Memory B cell (primary cell): ENCODE data around the gene FARP1.

ENCODE experiments used
- ATAC-seq: fragments of 150-1000 bp; cut with Tn5 transposase; 2 replicates; pipeline ENCODE4 v1.10.0; 2021; ENCODE audit warnings: low read depth, mild to moderate bottlenecking, moderate library complexity
- DNase-seq, 2 donors: peaks; one replicate each; pipeline ENCODE4 v3.0.0; 2022; ENCODE audit warnings: low spot score in 2 of 2
- H3K27ac Mint-ChIP-seq: one replicate; pipeline ENCODE4 v1.8.0; 2022; ENCODE audit warnings: mild to moderate bottlenecking, moderate library complexity, mixed read lengths
- H3K27me3 Mint-ChIP-seq: one replicate; pipeline ENCODE4 v1.8.0; 2022; ENCODE audit warnings: mixed read lengths
- H3K36me3 Mint-ChIP-seq: one replicate; pipeline ENCODE4 v1.8.0; 2022; ENCODE audit warnings: mild to moderate bottlenecking, mixed read lengths
- H3K4me1 Mint-ChIP-seq: one replicate; pipeline ENCODE4 v1.8.0; 2022; ENCODE audit warnings: mixed read lengths
- H3K4me3 Mint-ChIP-seq: one replicate; pipeline ENCODE4 v1.8.0; 2022; ENCODE audit warnings: mild to moderate bottlenecking, moderate library complexity, mixed read lengths
- H3K9me3 Mint-ChIP-seq: one replicate; pipeline ENCODE4 v1.8.0; 2022; ENCODE audit warnings: mixed read lengths

FARP1 gene

DNA sequence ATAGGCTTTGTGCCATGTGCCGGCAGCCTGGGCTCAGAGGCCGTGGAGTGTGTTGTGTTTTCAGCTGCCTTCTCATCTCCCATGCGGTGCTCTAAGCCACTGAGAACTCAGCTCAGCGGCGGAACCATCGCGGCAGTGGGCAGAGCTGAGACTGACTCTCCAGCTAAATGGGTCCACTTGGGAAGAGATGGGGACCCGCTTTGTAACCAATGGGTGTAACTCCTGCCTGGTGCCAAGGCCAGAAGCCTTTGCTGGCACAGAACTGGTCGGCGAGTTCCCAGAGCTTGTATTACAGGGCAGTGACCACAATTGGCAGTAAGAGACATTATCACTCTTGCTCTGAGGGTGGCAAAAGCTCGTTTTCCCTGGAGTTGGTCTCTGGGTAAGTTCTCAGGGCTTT lies 251.0 kb downstream of the FARP1 start:
- H3K9me3 Mint-ChIP-seq: no peaks in the 10 kb centered on the region
- H3K36me3 Mint-ChIP-seq: no peaks in the 10 kb centered on the region
- DNase-seq (no peak), ATAC-seq (no peak)
- no peak overlapping the region for H3K4me3 Mint-ChIP-seq
- H3K27me3 Mint-ChIP-seq: peaks cover 8% of the 10 kb centered on the region
- H3K4me1 Mint-ChIP-seq: no peaks in the 10 kb centered on the region
- no peak overlapping the region for H3K27ac Mint-ChIP-seq

DNA sequence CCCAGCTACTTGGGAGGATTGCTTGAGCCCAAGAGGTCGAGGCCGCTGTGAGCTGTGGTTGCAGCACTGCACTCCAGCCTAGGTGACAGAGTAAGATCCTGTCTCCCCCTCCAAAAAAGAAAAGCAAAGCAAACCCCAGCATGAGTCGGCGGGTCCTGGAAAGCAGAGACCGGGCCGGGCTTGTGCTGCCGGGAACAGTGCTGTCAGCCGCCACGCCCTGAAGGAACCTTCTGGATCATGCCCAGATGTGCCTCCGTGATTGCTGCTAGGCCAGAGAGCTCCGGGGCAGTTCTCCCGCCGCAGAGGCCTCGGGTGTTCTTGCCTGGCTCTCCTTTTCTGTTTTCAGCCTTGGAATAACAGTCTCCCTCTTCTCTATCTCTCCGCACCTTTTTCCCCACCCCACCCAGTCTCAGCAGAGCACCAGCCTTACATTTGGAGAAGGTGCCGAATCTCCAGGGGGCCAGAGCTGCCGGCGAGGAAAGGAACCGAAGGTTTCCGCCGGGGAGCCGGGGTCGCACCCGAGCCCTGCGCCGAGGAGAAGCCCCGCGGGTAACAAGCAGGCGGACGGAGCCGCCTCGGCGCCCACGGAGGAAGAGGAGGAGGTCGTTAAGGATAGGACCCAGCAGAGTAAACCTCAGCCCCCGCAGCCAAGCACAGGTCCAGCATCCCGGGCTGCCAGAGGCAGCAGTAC lies 252.1 kb downstream of the FARP1 start:
- H3K27me3 Mint-ChIP-seq: peaks cover 9% of the 10 kb centered on the region
- no peaks in the 10 kb centered on the region for H3K4me1 Mint-ChIP-seq
- H3K4me3 Mint-ChIP-seq: no peak overlapping the region
- DNase-seq (no peak), ATAC-seq (no peak)
- H3K27ac Mint-ChIP-seq: no peak overlapping the region
- no peaks in the 10 kb centered on the region for H3K36me3 Mint-ChIP-seq
- no peaks in the 10 kb centered on the region for H3K9me3 Mint-ChIP-seq

DNA sequence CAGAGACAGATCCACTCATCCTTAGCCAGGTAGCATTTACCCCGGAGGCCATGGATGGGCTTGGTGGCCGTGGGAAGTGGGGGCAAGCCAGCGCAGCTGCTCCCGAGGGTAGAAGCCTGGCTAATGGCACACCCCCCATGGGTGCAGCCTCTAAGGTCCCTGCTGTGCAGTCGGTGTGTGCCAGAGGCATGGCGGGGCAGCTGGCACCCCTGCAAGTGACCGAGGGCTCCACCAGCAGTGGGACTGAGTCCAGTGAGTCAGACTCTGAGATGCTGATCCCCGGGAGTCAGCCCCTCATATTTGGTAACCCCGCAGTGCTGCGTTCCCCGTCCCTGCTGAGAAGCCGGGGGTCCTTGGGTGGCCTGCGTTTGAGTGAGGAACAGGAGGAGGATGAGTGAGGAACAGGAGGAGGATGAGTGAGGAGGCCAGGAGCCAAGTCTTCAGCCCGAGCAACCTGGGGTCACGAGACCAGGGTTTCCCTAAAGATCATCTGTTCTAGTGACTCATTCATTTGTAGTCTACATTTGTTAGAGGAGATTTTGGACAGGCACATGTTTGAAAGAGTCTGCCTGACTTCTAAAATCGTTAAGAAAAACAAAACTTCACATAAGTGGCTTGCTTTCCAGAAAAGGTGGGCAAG lies 253.3 kb downstream of the FARP1 start:
- Mint-ChIP-seq H3K27ac (no peak overlapping the region), H3K27me3 (peaks cover 6% of the 10 kb centered on the region), H3K4me1 (no peaks in the 10 kb centered on the region), H3K4me3 (no peak overlapping the region), H3K36me3 (no peaks in the 10 kb centered on the region), H3K9me3 (no peaks in the 10 kb centered on the region)
- ATAC-seq (no peak), DNase-seq (no peak)

DNA sequence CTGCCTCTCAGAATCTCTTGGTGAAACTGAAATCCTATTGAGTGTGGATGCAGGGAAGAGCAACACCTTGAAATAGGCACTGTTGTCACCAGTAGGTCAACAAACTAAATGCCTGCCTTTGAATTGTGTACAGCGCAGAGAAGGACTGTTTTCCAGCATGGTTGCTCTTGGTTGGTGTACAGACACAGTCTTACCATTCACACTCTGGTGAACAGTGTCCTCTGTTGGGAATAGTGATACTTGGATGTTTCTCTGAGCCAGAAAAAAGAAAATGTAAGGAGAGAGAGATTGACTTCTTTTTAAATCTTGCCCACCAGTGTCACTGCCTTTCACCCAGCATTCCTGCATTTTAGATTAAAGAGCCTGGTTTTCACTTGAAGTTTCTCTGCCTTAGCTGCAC lies 254.3 kb downstream of the FARP1 start:
- H3K36me3 Mint-ChIP-seq: no peaks in the 10 kb centered on the region
- no peak overlapping the region for H3K4me3 Mint-ChIP-seq
- no peak overlapping the region for H3K27ac Mint-ChIP-seq
- H3K27me3 Mint-ChIP-seq: peaks cover 6% of the 10 kb centered on the region
- ATAC-seq (no peak), DNase-seq (no peak)
- H3K9me3 Mint-ChIP-seq: no peaks in the 10 kb centered on the region
- H3K4me1 Mint-ChIP-seq: no peaks in the 10 kb centered on the region

DNA sequence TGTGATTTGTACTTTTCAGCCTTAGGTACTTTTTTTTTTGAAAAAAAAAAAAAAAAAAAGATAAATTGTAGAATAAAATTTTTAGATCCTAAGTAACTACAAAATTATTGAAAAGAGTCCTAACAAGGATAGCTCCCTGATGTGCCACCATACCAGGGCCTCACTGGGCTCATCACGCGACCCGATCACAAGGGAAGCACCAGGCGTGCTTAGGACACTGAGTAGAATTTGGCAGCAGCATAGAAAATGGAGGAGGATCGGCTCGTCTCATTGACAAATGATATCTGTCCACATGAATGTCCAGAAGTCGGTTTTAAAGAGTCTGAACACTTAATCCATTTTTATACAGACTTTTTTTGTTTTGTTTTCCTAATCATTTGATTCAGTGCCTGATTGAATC lies 255.0 kb downstream of the FARP1 start:
- no peak for DNase-seq
- no peak overlapping the region for H3K27ac Mint-ChIP-seq
- H3K9me3 Mint-ChIP-seq: no peaks in the 10 kb centered on the region
- H3K36me3 Mint-ChIP-seq: no peaks in the 10 kb centered on the region
- ATAC-seq: no peak
- H3K27me3 Mint-ChIP-seq: peaks cover 6% of the 10 kb centered on the region
- no peaks in the 10 kb centered on the region for H3K4me1 Mint-ChIP-seq
- no peak overlapping the region for H3K4me3 Mint-ChIP-seq

DNA sequence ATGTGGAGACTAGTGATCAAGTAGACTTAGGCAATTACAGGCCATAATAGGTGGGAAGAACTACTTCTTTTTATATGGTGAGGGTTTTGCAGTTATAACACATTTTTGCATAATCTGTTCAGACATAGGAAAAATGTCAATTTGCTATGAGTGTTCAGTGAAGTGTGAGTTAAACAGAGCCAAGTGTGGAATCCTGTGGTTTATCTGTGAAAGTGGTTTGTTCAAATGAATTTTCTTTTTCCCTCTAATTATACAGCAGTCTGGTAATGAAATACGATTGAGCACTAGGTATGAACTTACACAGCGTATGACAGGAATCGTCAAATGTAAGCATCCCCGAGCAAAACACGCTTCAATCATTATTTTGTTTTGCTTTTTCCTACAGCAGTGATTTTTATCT lies 255.7 kb downstream of the FARP1 start:
- DNase-seq: no peak
- no peak for ATAC-seq
- H3K4me3 Mint-ChIP-seq: no peak overlapping the region
- peaks cover 7% of the 10 kb centered on the region for H3K27me3 Mint-ChIP-seq
- no peaks in the 10 kb centered on the region for H3K9me3 Mint-ChIP-seq
- no peaks in the 10 kb centered on the region for H3K36me3 Mint-ChIP-seq
- H3K4me1 Mint-ChIP-seq: no peaks in the 10 kb centered on the region
- no peak overlapping the region for H3K27ac Mint-ChIP-seq

DNA sequence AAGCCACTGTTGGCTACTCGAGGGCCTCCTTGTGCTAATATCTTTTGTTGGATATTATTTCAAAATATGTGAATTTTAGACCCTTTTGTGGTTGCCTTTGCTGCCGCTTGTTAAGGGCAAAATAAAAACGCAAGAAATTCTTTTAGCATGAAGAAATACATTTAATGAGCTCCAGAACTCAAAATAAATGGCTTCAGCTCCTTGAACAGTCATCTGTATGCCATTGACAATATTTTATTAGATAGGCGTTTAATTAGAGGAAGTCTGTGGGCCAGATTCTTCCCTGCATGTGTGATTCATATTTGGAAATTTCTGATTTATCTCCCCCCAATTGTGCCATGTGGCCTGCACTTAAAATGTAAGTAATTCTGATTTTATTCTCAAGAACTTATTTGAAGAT lies 256.9 kb downstream of the FARP1 start:
- Mint-ChIP-seq H3K9me3 (no peaks in the 10 kb centered on the region), H3K4me3 (no peak overlapping the region), H3K4me1 (no peaks in the 10 kb centered on the region), H3K36me3 (no peaks in the 10 kb centered on the region), H3K27ac (no peak overlapping the region), H3K27me3 (peaks cover 7% of the 10 kb centered on the region)
- ATAC-seq (no peak), DNase-seq (no peak)

DNA sequence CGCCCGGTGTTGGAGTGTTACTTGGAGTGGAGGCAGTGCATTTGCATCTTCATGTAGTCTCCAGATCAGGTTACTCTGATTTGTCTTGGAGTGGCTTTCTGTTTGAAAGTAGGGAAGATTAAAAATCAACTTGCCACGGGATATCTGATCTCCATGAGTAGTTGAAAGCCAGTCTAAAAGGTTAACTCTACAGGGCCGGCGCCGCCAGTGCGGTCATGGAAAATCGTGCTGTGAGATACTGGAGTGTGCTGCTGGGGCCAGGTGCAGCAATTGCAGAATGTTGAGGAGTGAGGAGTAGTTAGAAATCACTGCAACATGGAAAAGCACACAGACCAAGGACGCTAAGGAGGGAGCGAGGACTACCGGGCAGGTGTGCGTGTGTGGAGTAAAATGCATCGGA lies 259.0 kb downstream of the FARP1 start:
- H3K36me3 Mint-ChIP-seq: no peaks in the 10 kb centered on the region
- no peak overlapping the region for H3K4me3 Mint-ChIP-seq
- H3K27me3 Mint-ChIP-seq: peaks cover 5% of the 10 kb centered on the region
- DNase-seq (no peak), ATAC-seq (no peak)
- H3K9me3 Mint-ChIP-seq: no peaks in the 10 kb centered on the region
- H3K27ac Mint-ChIP-seq: no peak overlapping the region
- no peaks in the 10 kb centered on the region for H3K4me1 Mint-ChIP-seq

DNA sequence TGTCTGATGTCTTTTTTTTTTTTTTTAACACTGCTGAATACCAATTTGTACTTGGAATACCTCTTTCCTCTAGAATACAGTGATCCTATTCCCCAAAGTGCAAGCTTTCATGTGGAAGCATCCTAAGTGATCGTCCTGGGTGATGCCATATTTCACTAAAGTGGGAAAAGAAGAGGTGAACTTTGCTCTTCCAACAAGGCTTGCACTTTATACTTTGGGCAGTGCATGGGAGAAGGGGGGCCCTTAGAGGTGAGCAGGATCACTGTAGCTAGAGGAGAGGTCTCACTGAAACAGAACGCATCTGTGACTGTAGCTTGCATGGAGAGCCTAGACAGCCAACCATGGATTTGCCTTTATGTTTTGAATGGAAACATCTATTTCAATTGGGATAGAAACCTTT lies 260.2 kb downstream of the FARP1 start:
- Mint-ChIP-seq H3K9me3 (no peaks in the 10 kb centered on the region), H3K27me3 (peaks cover 5% of the 10 kb centered on the region), H3K36me3 (no peaks in the 10 kb centered on the region), H3K4me1 (no peaks in the 10 kb centered on the region), H3K4me3 (no peak overlapping the region), H3K27ac (no peak overlapping the region)
- no peak for ATAC-seq
- no peak for DNase-seq

DNA sequence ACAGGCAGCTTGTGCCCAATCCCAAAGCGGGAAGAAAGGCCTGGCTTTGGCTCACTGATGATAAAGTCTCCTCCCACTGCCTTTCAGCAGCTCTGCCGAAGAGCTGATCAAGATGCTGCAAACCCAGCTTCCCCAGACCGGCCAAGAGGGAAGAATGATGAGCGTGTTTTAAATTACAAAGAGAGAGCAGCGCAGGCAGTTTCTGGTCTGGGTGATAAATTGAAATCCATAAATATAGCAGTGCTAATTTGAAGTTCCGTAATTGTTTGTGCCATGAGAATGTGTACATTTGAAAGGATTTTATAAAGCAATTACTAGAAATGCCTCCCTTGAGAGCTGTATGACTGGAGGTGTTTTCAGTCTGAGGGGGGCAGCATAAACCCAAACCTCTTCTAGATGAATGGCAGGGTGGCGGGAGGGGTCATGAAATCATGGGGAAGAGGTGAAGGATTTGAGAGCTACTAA lies 262.2 kb downstream of the FARP1 start:
- no peaks in the 10 kb centered on the region for H3K4me1 Mint-ChIP-seq
- ATAC-seq (no peak), DNase-seq (no peak)
- no peak overlapping the region for H3K4me3 Mint-ChIP-seq
- no peaks in the 10 kb centered on the region for H3K9me3 Mint-ChIP-seq
- H3K36me3 Mint-ChIP-seq: no peaks in the 10 kb centered on the region
- H3K27ac Mint-ChIP-seq: no peak overlapping the region
- peaks cover 10% of the 10 kb centered on the region for H3K27me3 Mint-ChIP-seq

DNA sequence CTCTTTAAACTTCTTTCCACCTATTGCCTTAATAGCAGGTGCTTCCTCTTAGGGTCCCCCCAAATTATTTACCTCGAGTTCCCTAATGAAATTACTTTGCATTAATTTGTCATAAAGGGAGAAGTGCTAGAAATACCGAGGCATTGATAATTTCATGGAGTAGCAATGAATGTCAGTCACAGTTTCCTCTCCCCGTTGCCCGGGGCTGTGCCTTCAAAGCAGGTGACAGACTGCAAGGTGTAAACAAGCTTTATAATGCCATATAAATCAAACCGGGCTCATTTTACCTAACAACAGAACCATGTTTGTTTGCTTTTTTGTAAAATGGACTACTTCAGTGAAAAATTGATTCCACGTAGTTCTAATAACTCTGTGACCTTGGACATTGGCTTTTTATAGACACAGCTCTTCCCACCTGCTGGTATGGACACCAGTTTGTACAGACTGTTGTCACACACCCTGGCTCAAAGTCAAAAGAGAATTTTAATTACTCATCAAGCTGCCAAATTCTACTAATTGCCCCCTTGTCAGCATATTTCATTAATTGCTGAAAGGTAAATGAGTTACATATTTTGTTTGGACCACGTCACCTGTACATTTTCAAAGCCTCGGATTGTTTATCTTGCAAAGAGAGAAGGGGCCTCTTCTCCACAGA lies 262.9 kb downstream of the FARP1 start:
- Mint-ChIP-seq H3K4me1 (no peaks in the 10 kb centered on the region), H3K36me3 (no peaks in the 10 kb centered on the region), H3K27ac (no peak overlapping the region), H3K27me3 (peaks cover 12% of the 10 kb centered on the region), H3K9me3 (no peaks in the 10 kb centered on the region), H3K4me3 (no peak overlapping the region)
- DNase-seq (no peak), ATAC-seq (no peak)

DNA sequence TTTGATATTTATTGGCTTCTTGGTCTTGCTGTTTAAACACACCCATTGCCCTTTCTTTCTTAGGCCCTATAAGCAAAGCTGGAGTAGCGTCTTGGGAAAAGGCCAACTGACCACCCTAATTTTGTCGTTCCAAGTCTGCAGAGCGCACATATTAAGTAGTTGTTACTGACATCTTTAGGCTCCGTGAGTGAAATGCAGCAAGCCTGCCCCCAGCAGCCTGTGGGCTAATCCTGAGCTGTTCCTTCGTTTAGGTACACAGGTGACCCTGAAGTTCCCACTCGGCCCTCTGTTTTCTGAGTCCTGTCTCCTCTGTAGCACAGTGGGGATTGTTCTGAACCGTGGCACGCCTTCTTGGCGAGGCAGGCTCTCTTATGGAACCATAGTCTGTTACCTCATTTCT lies 263.5 kb downstream of the FARP1 start:
- Mint-ChIP-seq H3K27ac (no peak overlapping the region), H3K36me3 (no peaks in the 10 kb centered on the region)

DNA sequence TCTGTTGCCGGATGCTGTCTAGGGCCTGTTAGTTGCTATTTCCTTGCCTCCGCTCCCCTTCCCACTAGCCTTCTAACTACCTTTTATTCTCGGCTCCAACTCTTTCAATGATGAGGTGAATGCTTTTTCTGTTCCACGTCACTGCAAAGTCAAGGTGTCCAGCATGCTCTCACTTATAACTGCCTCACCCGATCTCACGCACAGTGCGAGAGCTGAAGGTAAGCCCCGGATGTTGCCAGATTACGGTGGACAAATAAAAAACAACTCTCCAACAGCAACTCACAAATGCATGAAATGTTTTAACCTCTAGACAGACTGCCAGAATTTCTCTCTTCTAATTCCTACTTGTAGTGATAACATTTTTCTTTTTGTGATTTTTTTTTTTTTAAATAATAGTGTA lies 264.1 kb downstream of the FARP1 start:
- Mint-ChIP-seq H3K4me1 (peaks cover 5% of the 10 kb centered on the region), H3K27me3 (peaks cover 17% of the 10 kb centered on the region), H3K4me3 (no peak overlapping the region), H3K9me3 (no peaks in the 10 kb centered on the region), H3K36me3 (no peaks in the 10 kb centered on the region), H3K27ac (no peak overlapping the region)
- ATAC-seq (no peak), DNase-seq (no peak)

More for the DNA sequence above, 263.5 kb downstream of the FARP1 start:
- Mint-ChIP-seq H3K27me3 (peaks cover 13% of the 10 kb centered on the region), H3K4me1 (no peaks in the 10 kb centered on the region), H3K9me3 (no peaks in the 10 kb centered on the region), H3K4me3 (no peak overlapping the region)
- ATAC-seq (no peak), DNase-seq (no peak)

DNA sequence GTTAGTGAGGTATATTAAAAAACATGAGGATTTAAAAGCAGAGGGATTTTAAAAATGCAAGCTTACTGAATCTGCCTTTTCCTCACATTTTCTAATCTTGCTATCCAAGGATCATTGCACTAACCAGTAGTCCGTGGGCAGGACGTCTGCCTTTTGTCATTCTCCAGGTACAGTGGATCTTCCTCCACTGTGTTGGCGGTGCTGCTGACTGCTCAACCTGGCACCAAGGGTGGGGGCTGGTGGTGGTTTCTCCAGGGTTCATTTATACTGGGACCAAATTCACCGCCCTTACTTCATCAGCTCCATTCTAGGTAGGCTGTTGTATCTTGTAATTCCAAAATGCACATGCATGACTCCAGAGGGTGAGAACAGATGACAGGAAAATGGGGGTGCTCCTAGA lies 264.7 kb downstream of the FARP1 start:
- DNase-seq: no peak
- Mint-ChIP-seq H3K9me3 (no peaks in the 10 kb centered on the region), H3K4me1 (peaks cover 6% of the 10 kb centered on the region), H3K36me3 (no peaks in the 10 kb centered on the region), H3K27ac (no peak overlapping the region), H3K4me3 (no peak overlapping the region), H3K27me3 (peaks cover 18% of the 10 kb centered on the region)
- no peak for ATAC-seq
